H9 (cell line): ENCODE data around the gene SH3PXD2B. TPM values are rescaled to one million over a fixed set of nuclear protein-coding genes. Genes with fewer than 3 reads are reported as not detected.
"Not testable (repeated sequence)": the region's sequence is repeated elsewhere in the genome, so short reads cannot be mapped to it uniquely, and the experiment has no call there.

Experiments used
- DNase-seq: peaks from one replicate; pipeline ENCODE4 v3.0.0-alpha.2; 2017
- H2AFZ ChIP-seq: one replicate; pipeline ENCODE4 v1.6.1; 2013; ENCODE audit warnings: mild to moderate bottlenecking, low read length, control low read depth, moderate library complexity
- H2AK5ac ChIP-seq: 2 replicates; pipeline ENCODE4 v1.6.1; 2013; ENCODE audit warnings: low read length, control low read depth, mixed read lengths; ENCODE audit not compliant: insufficient read length
- H2BK120ac ChIP-seq: one replicate; pipeline ENCODE4 v1.6.1; 2013; ENCODE audit warnings: low read depth, mild to moderate bottlenecking, low read length, control low read depth, inconsistent platforms; ENCODE audit not compliant: poor library complexity, severe bottlenecking
- H2BK12ac ChIP-seq: 2 replicates; pipeline ENCODE4 v1.6.1; 2013; ENCODE audit warnings: low read length, control low read depth, mixed read lengths, low read depth; ENCODE audit not compliant: insufficient read length
- H2BK15ac ChIP-seq: 2 replicates; pipeline ENCODE4 v1.6.1; 2013; ENCODE audit warnings: low read depth, low read length, control low read depth
- H2BK20ac ChIP-seq: one replicate; pipeline ENCODE4 v1.6.1; 2013; ENCODE audit warnings: low read depth, mild to moderate bottlenecking, low read length, control low read depth, inconsistent platforms; ENCODE audit not compliant: poor library complexity, severe bottlenecking
- H2BK5ac ChIP-seq: 2 replicates; pipeline ENCODE4 v1.6.1; 2013; ENCODE audit warnings: low read length, control low read depth, mixed read lengths; ENCODE audit not compliant: insufficient read length
- H3K14ac ChIP-seq: 2 replicates; pipeline ENCODE4 v1.6.1; 2013; ENCODE audit warnings: low read length, control low read depth; ENCODE audit not compliant: insufficient read depth
- H3K18ac ChIP-seq: 2 replicates; pipeline ENCODE4 v1.6.1; 2013; ENCODE audit warnings: low read depth, mild to moderate bottlenecking, mixed read lengths, low read length, control low read depth; ENCODE audit not compliant: insufficient read length
- H3K23ac ChIP-seq: 2 replicates; pipeline ENCODE4 v1.6.1; 2013; ENCODE audit warnings: low read length, control low read depth, mixed read lengths, low read depth; ENCODE audit not compliant: insufficient read length
- H3K23me2 ChIP-seq: 2 replicates; pipeline ENCODE4 v1.6.1; 2013; ENCODE audit warnings: low read depth, mild to moderate bottlenecking, mixed read lengths, low read length, control low read depth; ENCODE audit not compliant: insufficient read length, poor library complexity, severe bottlenecking
- H3K27ac ChIP-seq: 2 replicates; pipeline ENCODE4 v1.5.1; 2013; ENCODE audit warnings: low read length, control low read depth, mixed read lengths, low read depth; ENCODE audit not compliant: insufficient read length
- H3K27me3 ChIP-seq: 2 replicates; pipeline ENCODE4 v1.6.1; 2013; ENCODE audit warnings: low read length, control low read depth, inconsistent platforms; ENCODE audit not compliant: insufficient read depth
- H3K4ac ChIP-seq: 2 replicates; pipeline ENCODE4 v1.6.1; 2013; ENCODE audit warnings: low read depth, mild to moderate bottlenecking, control low read depth, inconsistent platforms, low read length, moderate library complexity
- H3K4me1 ChIP-seq: 2 replicates; pipeline ENCODE4 v1.6.1; 2013; ENCODE audit warnings: low read length, control low read depth, inconsistent platforms; ENCODE audit not compliant: insufficient read depth
- H3K4me2 ChIP-seq: 2 replicates; pipeline ENCODE4 v1.6.1; 2013; ENCODE audit warnings: low read length, control low read depth, mixed read lengths; ENCODE audit not compliant: insufficient read length, insufficient read depth
- H3K56ac ChIP-seq: 2 replicates; pipeline ENCODE4 v1.6.1; 2013; ENCODE audit warnings: low read depth, mild to moderate bottlenecking, mixed read lengths, low read length, control low read depth; ENCODE audit not compliant: insufficient read length
- H3K79me1 ChIP-seq: 2 replicates; pipeline ENCODE4 v1.6.1; 2013; ENCODE audit warnings: low read depth, mild to moderate bottlenecking, moderate library complexity, low read length, control low read depth, inconsistent platforms; ENCODE audit not compliant: insufficient read depth, poor library complexity, severe bottlenecking
- H3K79me2 ChIP-seq: 2 replicates; pipeline ENCODE4 v1.6.1; 2013; ENCODE audit warnings: low read length, control low read depth, inconsistent platforms; ENCODE audit not compliant: insufficient read depth
- H3K9ac ChIP-seq: 2 replicates; pipeline ENCODE4 v1.6.1; 2013; ENCODE audit warnings: low read length, control low read depth, mixed read lengths; ENCODE audit not compliant: insufficient read length; ENCODE audit errors: extremely low read depth
- H3K9me3 ChIP-seq: one replicate; pipeline ENCODE4 v1.6.1; 2013; ENCODE audit warnings: low read depth, low read length, inconsistent platforms; ENCODE audit not compliant: control insufficient read depth
- H3T11ph ChIP-seq: one replicate; pipeline ENCODE4 v1.6.1; 2013; ENCODE audit warnings: mild to moderate bottlenecking, low read length, control low read depth, inconsistent platforms
- H4K20me1 ChIP-seq: one replicate; pipeline ENCODE4 v1.6.1; 2013; ENCODE audit not compliant: control insufficient read depth, insufficient read length, insufficient read depth
- H4K5ac ChIP-seq: 2 replicates; pipeline ENCODE4 v1.6.1; 2013; ENCODE audit warnings: low read depth, mild to moderate bottlenecking, mixed read lengths, low read length, control low read depth; ENCODE audit not compliant: insufficient read length
- H4K8ac ChIP-seq: replicated peaks from 2 replicates; pipeline ENCODE4 v1.6.1; 2013; ENCODE audit warnings: low read length, control low read depth, mixed read lengths, low read depth; ENCODE audit not compliant: insufficient read length
- H4K91ac ChIP-seq: 2 replicates; pipeline ENCODE4 v1.6.1; 2013; ENCODE audit warnings: low read depth, mild to moderate bottlenecking, moderate library complexity, mixed read lengths, low read length, control low read depth; ENCODE audit not compliant: insufficient read length
- H3K27ac Mint-ChIP-seq, 3 experiments: 2 replicates in 2 of 3; 3 replicates in 1 of 3; pipeline ENCODE4 v1.8.0; 2020 to 2021; ENCODE audit warnings: mixed read lengths in 3 of 3, mild to moderate bottlenecking in 1 of 3, moderate library complexity in 1 of 3
- H3K27me3 Mint-ChIP-seq: 2 replicates; pipeline ENCODE4 v1.8.0; 2021; ENCODE audit warnings: low read depth, mild to moderate bottlenecking, moderate library complexity, mixed read lengths
- H3K36me3 Mint-ChIP-seq, 3 experiments: 2 replicates in 2 of 3; 3 replicates in 1 of 3; pipeline ENCODE4 v1.8.0; 2020 to 2021; ENCODE audit warnings: low read depth in 3 of 3, mixed read lengths in 3 of 3; ENCODE audit not compliant: insufficient read depth in 1 of 3
- H3K4me1 Mint-ChIP-seq, 2 experiments: 2 replicates each; pipeline ENCODE4 v1.8.0; 2020; ENCODE audit warnings: mixed read lengths in 2 of 2
- H3K4me3 Mint-ChIP-seq, 2 experiments: 2 replicates in 1 of 2; 3 replicates in 1 of 2; pipeline ENCODE4 v1.8.0; 2020 to 2021; ENCODE audit warnings: mild to moderate bottlenecking in 2 of 2, mixed read lengths in 2 of 2, moderate library complexity in 1 of 2
- H3K9me3 Mint-ChIP-seq, 2 experiments: 2 replicates in 1 of 2; 3 replicates in 1 of 2; pipeline ENCODE4 v1.8.0; 2020; ENCODE audit warnings: mild to moderate bottlenecking in 2 of 2, mixed read lengths in 2 of 2, moderate library complexity in 1 of 2
- WGBS: extraction: QIAGEN DNeasy Blood & Tissue Kit; methylation state at CpG from one replicate; pipeline ENCODE4 v1.1.7; 2013; ENCODE audit warnings: missing lambda C conversion rate, low lambda C conversion rate, mixed read lengths; ENCODE audit not compliant: insufficient read length; ENCODE audit errors: extremely low coverage; 5-methylcytosine and 5-hydroxymethylcytosine counted together
- total RNA-seq: library from RNA; stranded (reverse); gene quantifications from 2 replicates; pipeline ENCODE4 v1.2.1, GENCODE V29; 2021
- TF ChIP-seq, protein P1 (sequence below): fragments of 200-600 bp; sonication (generic); conservative IDR thresholded peaks from 3 replicates; pipeline ENCODE4 v1.8.0; 2021; ENCODE audit warnings: antibody characterized with exemption, mild to moderate bottlenecking

SH3PXD2B gene
- total RNA-seq, 1 experiment from 2014 or later = 49.0 TPM

DNA sequence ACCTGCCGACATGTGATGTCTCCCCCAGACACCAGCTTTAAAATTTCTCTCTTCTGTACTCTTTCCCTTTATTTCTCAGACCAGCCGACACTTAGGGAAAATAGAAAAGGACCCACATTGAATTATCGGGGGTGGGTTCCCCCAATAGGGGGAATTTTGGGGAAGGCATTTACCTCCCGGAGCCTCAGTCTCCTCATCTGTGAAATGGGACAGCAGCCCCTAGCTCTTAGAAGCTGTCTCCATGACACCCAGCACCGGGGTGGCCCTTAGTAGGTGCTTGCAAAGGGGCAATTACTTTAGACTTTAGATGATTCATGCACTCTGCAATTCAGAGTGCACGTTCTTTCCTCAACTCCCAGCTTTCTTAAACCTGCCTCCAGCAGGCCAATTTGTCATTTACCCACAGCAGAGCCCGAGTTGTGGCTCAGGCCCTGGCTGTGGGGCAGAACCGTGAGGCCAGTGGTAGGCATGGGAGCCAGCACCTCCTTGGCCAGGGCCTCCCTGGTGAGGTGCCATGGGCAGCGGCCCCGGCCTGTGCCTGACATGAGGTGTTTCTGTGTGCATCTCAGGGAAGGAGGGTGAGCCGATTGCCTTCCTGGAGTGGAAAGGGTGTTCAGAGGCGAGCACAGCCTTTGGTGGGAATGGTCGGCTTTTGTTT lies 51.7 kb downstream of the SH3PXD2B start:
- Histone ChIP-seq H3K4ac (peak overlapping the region; percentile 98), H3K56ac (no peak overlapping the region), H4K5ac (peak overlapping the region; percentile 15), H3K18ac (peak overlapping the region; percentile 88), H2BK20ac (no peak overlapping the region), H3K27ac (peak overlapping the region; percentile 19), H3K79me1 (no peaks in the 10 kb centered on the region), H4K91ac (peak overlapping the region; percentile 94), H2BK15ac (peak overlapping the region; percentile 42), H4K8ac (no peak overlapping the region), H2BK12ac (peak overlapping the region; percentile 98), H3K27me3 (no peaks in the 10 kb centered on the region), H2AFZ (no peak overlapping the region), H3K9me3 (no peaks in the 10 kb centered on the region), H3K23ac (no peak overlapping the region), H3T11ph (no peak overlapping the region), H3K9ac (no peak overlapping the region), H3K23me2 (no peaks in the 10 kb centered on the region), H3K14ac (peak overlapping the region; percentile 70), H2AK5ac (peak overlapping the region; percentile 43), H2BK5ac (peak overlapping the region; percentile 79), H3K79me2 (no peaks in the 10 kb centered on the region), H3K4me2 (no peak overlapping the region), H3K4me1 (peaks cover 7% of the 10 kb centered on the region; the same call in 1 of the 2 replicates), H2BK120ac (peak overlapping the region; percentile 63), H4K20me1 (no peaks in the 10 kb centered on the region)
- peak overlapping the region; percentile 94 to 98 (median 97) for H3K27ac Mint-ChIP-seq
- H3K27me3 Mint-ChIP-seq = no peaks in the 10 kb centered on the region
- WGBS = no CpG with 5 or more reads among the region's 13 CpGs
- H3K4me1 Mint-ChIP-seq = peaks cover 50 to 58% of the 10 kb centered on the region in 2 experiments
- DNase-seq = no peak
- peaks cover 53 to 66% (median 55%) of the 10 kb centered on the region in 3 experiments for H3K36me3 Mint-ChIP-seq
- TF ChIP-seq, protein P1, sequence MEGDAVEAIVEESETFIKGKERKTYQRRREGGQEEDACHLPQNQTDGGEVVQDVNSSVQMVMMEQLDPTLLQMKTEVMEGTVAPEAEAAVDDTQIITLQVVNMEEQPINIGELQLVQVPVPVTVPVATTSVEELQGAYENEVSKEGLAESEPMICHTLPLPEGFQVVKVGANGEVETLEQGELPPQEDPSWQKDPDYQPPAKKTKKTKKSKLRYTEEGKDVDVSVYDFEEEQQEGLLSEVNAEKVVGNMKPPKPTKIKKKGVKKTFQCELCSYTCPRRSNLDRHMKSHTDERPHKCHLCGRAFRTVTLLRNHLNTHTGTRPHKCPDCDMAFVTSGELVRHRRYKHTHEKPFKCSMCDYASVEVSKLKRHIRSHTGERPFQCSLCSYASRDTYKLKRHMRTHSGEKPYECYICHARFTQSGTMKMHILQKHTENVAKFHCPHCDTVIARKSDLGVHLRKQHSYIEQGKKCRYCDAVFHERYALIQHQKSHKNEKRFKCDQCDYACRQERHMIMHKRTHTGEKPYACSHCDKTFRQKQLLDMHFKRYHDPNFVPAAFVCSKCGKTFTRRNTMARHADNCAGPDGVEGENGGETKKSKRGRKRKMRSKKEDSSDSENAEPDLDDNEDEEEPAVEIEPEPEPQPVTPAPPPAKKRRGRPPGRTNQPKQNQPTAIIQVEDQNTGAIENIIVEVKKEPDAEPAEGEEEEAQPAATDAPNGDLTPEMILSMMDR = no peak
- H3K4me3 Mint-ChIP-seq = peak overlapping the region in 1 of 2 experiments; percentile 19; a peak in 3 of 5 replicates
- peaks cover 8 to 11% of the 10 kb centered on the region in 2 experiments for H3K9me3 Mint-ChIP-seq

DNA sequence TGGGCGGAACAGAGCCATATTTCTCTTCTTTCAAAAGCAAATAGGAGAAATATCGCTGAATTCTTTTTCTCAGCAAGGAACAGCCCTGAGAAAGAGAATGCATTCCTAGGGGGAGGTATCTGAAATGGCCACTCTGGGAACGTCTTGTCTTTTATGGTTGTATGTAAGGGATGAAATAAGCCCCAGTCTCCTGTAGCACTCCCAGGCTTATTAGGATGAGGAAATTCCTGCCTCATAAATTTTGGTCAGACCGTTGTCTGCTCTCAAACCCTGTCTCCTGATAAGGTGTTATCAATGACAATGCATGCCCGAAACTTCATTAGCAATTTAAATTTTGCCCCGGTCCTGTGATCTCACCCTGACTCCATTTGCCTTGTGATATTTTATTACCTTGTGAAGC lies 52.3 kb downstream of the SH3PXD2B start:
- no CpG with 5 or more reads among the region's 6 CpGs for WGBS
- not testable (repeated sequence) for H2AK5ac ChIP-seq, H2AFZ ChIP-seq, H3K23me2 ChIP-seq, H4K20me1 ChIP-seq, H3T11ph ChIP-seq, H3K4ac ChIP-seq, H3K14ac ChIP-seq, H2BK5ac ChIP-seq, H3K4me1 ChIP-seq, H3K27me3 Mint-ChIP-seq, H2BK20ac ChIP-seq, H3K56ac ChIP-seq, H3K18ac ChIP-seq, H2BK12ac ChIP-seq, H4K5ac ChIP-seq, H4K8ac ChIP-seq, H3K9ac ChIP-seq, H4K91ac ChIP-seq, H3K4me2 ChIP-seq, H3K23ac ChIP-seq, H3K79me2 ChIP-seq, H3K27me3 ChIP-seq, H2BK120ac ChIP-seq, DNase-seq, H3K79me1 ChIP-seq, H2BK15ac ChIP-seq, H3K9me3 ChIP-seq
- peak overlapping the region; percentile 94 to 98 (median 97) for H3K27ac Mint-ChIP-seq
- peaks cover 14 to 17% of the 10 kb centered on the region in 2 experiments for H3K9me3 Mint-ChIP-seq
- peak overlapping the region in 1 of 2 experiments; percentile 19; a peak in 2 of 5 replicates for H3K4me3 Mint-ChIP-seq
- peaks cover 55 to 64% of the 10 kb centered on the region in 2 experiments for H3K4me1 Mint-ChIP-seq
- H3K36me3 Mint-ChIP-seq = peaks cover 59 to 67% (median 59%) of the 10 kb centered on the region in 3 experiments
- peak overlapping the region; percentile 67 for H3K27ac ChIP-seq
